Eye (tissue), 1 donor: ENCODE measurements around the gene TBC1D2B.

Experiments
- DNase-seq: peaks from one replicate; pipeline ENCODE4 v3.0.0-alpha.2; 2015

TBC1D2B gene

GRCh38 chr15:78024519-78024870, 53.0 kb downstream of the TBC1D2B start:
- no peak for DNase-seq

- peak; percentile 68 for DNase-seq
Observed at GRCh38 chr15:78023865-78024518, 53.5 kb downstream of the TBC1D2B start.

- no peak for DNase-seq
Observed at GRCh38 chr15:78023081-78023665, 54.3 kb downstream of the TBC1D2B start.

- DNase-seq = no peak
Observed at GRCh38 chr15:78021761-78022160, 55.8 kb downstream of the TBC1D2B start.

- DNase-seq = no peak
Observed at GRCh38 chr15:78020007-78020406, 57.5 kb downstream of the TBC1D2B start.

- DNase-seq = no peak
Observed at GRCh38 chr15:78018946-78019644, 58.4 kb downstream of the TBC1D2B start.

- DNase-seq = no peak
Observed at GRCh38 chr15:78018445-78018844, 59.1 kb downstream of the TBC1D2B start.

- no peak for DNase-seq
Observed at GRCh38 chr15:78016860-78017259, 60.7 kb downstream of the TBC1D2B start.

GRCh38 chr15:78012643-78013077, 64.9 kb downstream of the TBC1D2B start:
- DNase-seq = no peak

- DNase-seq = peak; percentile 57
Observed at GRCh38 chr15:78010067-78010466, 67.4 kb downstream of the TBC1D2B start.

- DNase-seq = peak; percentile 2
Observed at GRCh38 chr15:78007964-78008886, 69.3 kb downstream of the TBC1D2B start.

GRCh38 chr15:78007211-78007931, 70.1 kb downstream of the TBC1D2B start:
- no peak for DNase-seq

- no peak for DNase-seq
Observed at GRCh38 chr15:78006567-78007205, 70.8 kb downstream of the TBC1D2B start.

GRCh38 chr15:78004919-78005634, 72.4 kb downstream of the TBC1D2B start:
- DNase-seq = peak; percentile 81

GRCh38 chr15:78004222-78004727, 73.2 kb downstream of the TBC1D2B start:
- DNase-seq = no peak

GRCh38 chr15:78003539-78004008, 73.9 kb downstream of the TBC1D2B start:
- peak; percentile 24 for DNase-seq

GRCh38 chr15:78002996-78003395, 74.5 kb downstream of the TBC1D2B start:
- DNase-seq = no peak

- DNase-seq = no peak
Observed at GRCh38 chr15:78001656-78002055, 75.9 kb downstream of the TBC1D2B start.

GRCh38 chr15:78000927-78001249, 76.6 kb downstream of the TBC1D2B start:
- DNase-seq = no peak

GRCh38 chr15:78000091-78000926, 77.2 kb downstream of the TBC1D2B start:
- peak; percentile 86 for DNase-seq
